Measurements from ENCODE around the gene SNAP23.

The SNAP23 gene

GRCh38 chr15:42576776-42577175, 81.3 kb downstream of the SNAP23 start:
- Mint-ChIP-seq H3K4me1 (peaks cover 43% of the 10 kb centered on the region), H3K27ac (no peak overlapping the region), H3K9me3 (no peaks in the 10 kb centered on the region), H3K4me3 (peak overlapping the region; percentile 90), H3K36me3 (peaks cover 5% of the 10 kb centered on the region)
- ATAC-seq (no peak), DNase-seq (ENCODE audit: low spot score in 2 of 2) (no peak)

GRCh38 chr15:42577514-42578031, 82.1 kb downstream of the SNAP23 start:
- peaks cover 5% of the 10 kb centered on the region for H3K36me3 Mint-ChIP-seq
- peaks cover 51% of the 10 kb centered on the region for H3K4me1 Mint-ChIP-seq
- no peak for DNase-seq (ENCODE audit: low spot score in 2 of 2)
- H3K9me3 Mint-ChIP-seq, result no peaks in the 10 kb centered on the region
- no peak overlapping the region for H3K27ac Mint-ChIP-seq
- ATAC-seq, result no peak
- peak overlapping the region; percentile 90 for H3K4me3 Mint-ChIP-seq

- Mint-ChIP-seq H3K4me1 (peaks cover 51% of the 10 kb centered on the region), H3K4me3 (no peak overlapping the region), H3K9me3 (no peaks in the 10 kb centered on the region), H3K36me3 (peaks cover 5% of the 10 kb centered on the region), H3K27ac (no peak overlapping the region)
- ATAC-seq (no peak), DNase-seq (ENCODE audit: low spot score in 2 of 2) (no peak)
These were observed 83.6 kb downstream of the SNAP23 start for GRCh38 chr15:42578984-42579537.

GRCh38 chr15:42581272-42581730, 85.9 kb downstream of the SNAP23 start:
- DNase-seq (ENCODE audit: low spot score in 2 of 2) (peak; percentile 63 to 81), ATAC-seq (peak; percentile 99)
- H3K4me3 Mint-ChIP-seq, result peak overlapping the region; percentile 76
- peak overlapping the region; percentile 79 for H3K27ac Mint-ChIP-seq
- peaks cover 44% of the 10 kb centered on the region for H3K4me1 Mint-ChIP-seq
- H3K9me3 Mint-ChIP-seq, result no peaks in the 10 kb centered on the region
- peaks cover 5% of the 10 kb centered on the region for H3K36me3 Mint-ChIP-seq

All from stimulated activated effector memory CD8-positive, alpha-beta T cell treated with anti-CD3 and anti-CD28 coated beads, Interleukin-12 subunit alpha, Interleukin-12 subunit beta, amount 100 ng/mL, for 72 hours (primary cell).